Keratinocyte (primary cell): ENCODE measurements around the gene ANKFN1. TPM values are rescaled to one million over a fixed set of nuclear protein-coding genes. Genes with fewer than 3 reads are reported as not detected.

Experiments used
- DNase-seq: peaks from one replicate; pipeline ENCODE4 v3.0.0-alpha.2; 2011; ENCODE audit warnings: low read depth, missing footprints, low spot score
- FAIRE-seq: peaks from 2 replicates; lab custom pipeline; 2011; peaks lifted over from hg19 to GRCh38; lab: Jason Lieb, UNC
- H2AFZ ChIP-seq: 2 replicates; pipeline ENCODE4 v1.6.0; 2012; ENCODE audit warnings: low read length, control low read depth, inconsistent platforms; ENCODE audit not compliant: control insufficient read depth
- H3K27ac ChIP-seq: 2 replicates; pipeline ENCODE4 v1.5.1; 2011; ENCODE audit warnings: low read length; ENCODE audit not compliant: control insufficient read depth, insufficient read depth
- H3K27me3 ChIP-seq: 3 replicates; pipeline ENCODE4 v1.6.0; 2011; ENCODE audit warnings: low read length; ENCODE audit not compliant: control insufficient read depth, insufficient read depth; ENCODE audit errors: extremely low read depth
- H3K36me3 ChIP-seq, 2 experiments: 2 replicates in 1 of 2; 3 replicates in 1 of 2; pipeline ENCODE4 v1.5.1; 2011; ENCODE audit warnings: low read length in 2 of 2, mild to moderate bottlenecking in 1 of 2; ENCODE audit not compliant: control insufficient read depth in 2 of 2, insufficient read depth in 2 of 2; ENCODE audit errors: extremely low read depth in 1 of 2
- H3K4me1 ChIP-seq: 3 replicates; pipeline ENCODE4 v1.5.1; 2011; ENCODE audit warnings: low read length; ENCODE audit not compliant: control insufficient read depth, insufficient read depth; ENCODE audit errors: extremely low read depth
- H3K4me2 ChIP-seq: 3 replicates; pipeline ENCODE4 v1.6.0; 2011; ENCODE audit warnings: low read depth, low read length; ENCODE audit not compliant: control insufficient read depth, insufficient read depth; ENCODE audit errors: extremely low read depth
- H3K4me3 ChIP-seq, 3 experiments: fragments of 200-600 bp in 1 of 3; sonication (generic) in 1 of 3; 2 replicates in 2 of 3; 3 replicates in 1 of 3; pipeline ENCODE4 v1.5.1; 2011 to 2016; ENCODE audit warnings: low read length in 3 of 3, mild to moderate bottlenecking in 3 of 3, control low read depth in 2 of 3, inconsistent platforms in 1 of 3, low read depth in 1 of 3, mixed read lengths in 1 of 3, mixed run types in 1 of 3, moderate library complexity in 1 of 3; ENCODE audit not compliant: control insufficient read depth in 2 of 3, insufficient read depth in 2 of 3; ENCODE audit errors: extremely low read depth in 1 of 3
- H3K79me2 ChIP-seq: 2 replicates; pipeline ENCODE4 v1.6.0; 2012; ENCODE audit warnings: low read length; ENCODE audit not compliant: control insufficient read depth, insufficient read depth
- H3K9ac ChIP-seq: 3 replicates; pipeline ENCODE4 v1.6.0; 2011; ENCODE audit warnings: low read length; ENCODE audit not compliant: control insufficient read depth, insufficient read depth; ENCODE audit errors: extremely low read depth
- H3K9me1 ChIP-seq: 3 replicates; pipeline ENCODE4 v1.6.0; 2011; ENCODE audit warnings: low read length; ENCODE audit not compliant: control insufficient read depth, insufficient read depth; ENCODE audit errors: extremely low read depth
- H3K9me3 ChIP-seq: 2 replicates; pipeline ENCODE4 v1.5.1; 2012; ENCODE audit warnings: low read depth, low read length; ENCODE audit not compliant: control insufficient read depth
- H4K20me1 ChIP-seq: 3 replicates; pipeline ENCODE4 v1.6.0; 2011; ENCODE audit warnings: low read length; ENCODE audit not compliant: control insufficient read depth, insufficient read depth; ENCODE audit errors: extremely low read depth
- EZH2 ChIP-seq: IDR thresholded peaks from one replicate; pipeline ENCODE4 v1.6.1; 2012; ENCODE audit warnings: inconsistent platforms, mild to moderate bottlenecking, low read length, moderate library complexity
- dilution Hi-C: fragments of 300-500 bp; cut with MboI; formaldehyde crosslinking; loops from one replicate; pipeline ENCODE4 v1.7.0; 2020; ENCODE audit warnings: low sequenced_read_pairs; ENCODE audit not compliant: extremely low pct_ligation_motif_present
- polyA minus RNA-seq, 3 experiments: library from RNA; depleted of rRNA, polyadenylated mRNA; stranded (reverse); fragments of >200 nt; gene quantifications; 1 replicate in 1 of 3; 2 replicates in 1 of 3; 3 replicates in 1 of 3; pipeline ENCODE4 v1.2.3, GENCODE V29; 2011
- polyA plus RNA-seq, 5 experiments: library from polyadenylated mRNA; depleted of rRNA in 3 of 5; stranded (reverse) in 3 of 5; stranded (forward) in 1 of 5; unstranded in 1 of 5; fragments of >200 nt; gene quantifications; 1 replicate in 1 of 5; 2 replicates in 3 of 5; 3 replicates in 1 of 5; pipeline versions ENCODE4 v1.2.1 to v1.2.3, GENCODE V29; 2011 to 2012; ENCODE audit warnings: missing spikeins in 2 of 5, low read depth in 1 of 5, low replicate concordance in 1 of 5
- TF ChIP-seq, protein P1 (sequence below), 3 experiments: IDR thresholded peaks in 1 of 3; conservative IDR thresholded peaks in 1 of 3; optimal IDR thresholded peaks in 1 of 3; 2 replicates in 2 of 3; 3 replicates in 1 of 3; pipeline versions ENCODE3 to v1.5.1; 2011; ENCODE audit warnings: low read length in 3 of 3, mild to moderate bottlenecking in 3 of 3, moderate library complexity in 2 of 3, control low read depth in 1 of 3, inconsistent platforms in 1 of 3; ENCODE audit not compliant: insufficient read depth in 2 of 3; ENCODE audit errors: extremely low read depth in 1 of 3

Gene ANKFN1
- polyA plus RNA-seq (0.06 to 0.12 TPM (median 0.08 TPM) in 3 replicates), polyA minus RNA-seq (0.20 TPM in 1 of 3 replicates, not detected in the others)
- 0.29 TPM for polyA plus RNA-seq (2011; ENCODE audit: low read depth)
- polyA plus RNA-seq (2011; cell fraction: cytosol; rRNA removed): 0.09 and 0.24 TPM in 2 replicates
- polyA plus RNA-seq (2011; cell fraction: nucleus; rRNA removed): 0.08 and 0.36 TPM in 2 replicates
- polyA plus RNA-seq (2012; ENCODE audit: low replicate concordance): 0.09 and 0.79 TPM in 2 replicates
- not detected for polyA minus RNA-seq (2011; cell fraction: cytosol; rRNA and poly(A)+ RNA removed)
- 0.11 TPM in 1 of 2 replicates, not detected in the other for polyA minus RNA-seq (2011; cell fraction: nucleus; rRNA and poly(A)+ RNA removed)

GRCh38 chr17:56152874-56153602 is at the start of gene ANKFN1:
Gene ANKFN1 (plus strand): TSS chr17:56153475. CDS start chr17:56212668, 59,193 bp downstream.
- no peak for FAIRE-seq
- no peak within 1 kb of the TSS for H3K4me2 ChIP-seq

GRCh38 chr17:56108811-56109284 is 44.4 kb upstream of the ANKFN1 start:
- Histone ChIP-seq H3K79me2 (no peaks in the 10 kb centered on the region), H2AFZ (no peak overlapping the region), H3K9ac (no peak overlapping the region), H3K27ac (no peak overlapping the region), H3K9me3 (no peaks in the 10 kb centered on the region), H3K36me3 (no peaks in the 10 kb centered on the region), H3K9me1 (no peaks in the 10 kb centered on the region), H4K20me1 (no peaks in the 10 kb centered on the region), H3K4me2 (no peak overlapping the region), H3K27me3 (no peaks in the 10 kb centered on the region), H3K4me3 (no peak overlapping the region), H3K4me1 (no peaks in the 10 kb centered on the region)
- DNase-seq (no peak), FAIRE-seq (no peak)
- no peak for TF ChIP-seq EZH2
- TF ChIP-seq, protein P1, sequence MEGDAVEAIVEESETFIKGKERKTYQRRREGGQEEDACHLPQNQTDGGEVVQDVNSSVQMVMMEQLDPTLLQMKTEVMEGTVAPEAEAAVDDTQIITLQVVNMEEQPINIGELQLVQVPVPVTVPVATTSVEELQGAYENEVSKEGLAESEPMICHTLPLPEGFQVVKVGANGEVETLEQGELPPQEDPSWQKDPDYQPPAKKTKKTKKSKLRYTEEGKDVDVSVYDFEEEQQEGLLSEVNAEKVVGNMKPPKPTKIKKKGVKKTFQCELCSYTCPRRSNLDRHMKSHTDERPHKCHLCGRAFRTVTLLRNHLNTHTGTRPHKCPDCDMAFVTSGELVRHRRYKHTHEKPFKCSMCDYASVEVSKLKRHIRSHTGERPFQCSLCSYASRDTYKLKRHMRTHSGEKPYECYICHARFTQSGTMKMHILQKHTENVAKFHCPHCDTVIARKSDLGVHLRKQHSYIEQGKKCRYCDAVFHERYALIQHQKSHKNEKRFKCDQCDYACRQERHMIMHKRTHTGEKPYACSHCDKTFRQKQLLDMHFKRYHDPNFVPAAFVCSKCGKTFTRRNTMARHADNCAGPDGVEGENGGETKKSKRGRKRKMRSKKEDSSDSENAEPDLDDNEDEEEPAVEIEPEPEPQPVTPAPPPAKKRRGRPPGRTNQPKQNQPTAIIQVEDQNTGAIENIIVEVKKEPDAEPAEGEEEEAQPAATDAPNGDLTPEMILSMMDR (optimal IDR thresholded peaks at IDR 0.05 in 1 of 3, IDR thresholded peaks at IDR 0.05 in 1 of 3, conservative IDR thresholded peaks at IDR 0.05 in 1 of 3; ENCODE audit: extremely low read depth in 1 of 3, insufficient read depth in 2 of 3, low read length in 3 of 3): no peak
- dilution Hi-C loops: no loop called here

More at GRCh38 chr17:56152874-56153602, at the start of gene ANKFN1:
- TF ChIP-seq, protein P1 (optimal IDR thresholded peaks at IDR 0.05 in 1 of 3, IDR thresholded peaks at IDR 0.05 in 1 of 3, conservative IDR thresholded peaks at IDR 0.05 in 1 of 3; ENCODE audit: extremely low read depth in 1 of 3, insufficient read depth in 2 of 3, low read length in 3 of 3): no peak
- no peak for TF ChIP-seq EZH2
- Histone ChIP-seq H3K9me1 (no peaks in the 10 kb centered on the region), H2AFZ (no peak within 1 kb of the TSS), H3K9me3 (no peaks in the 10 kb centered on the region), H3K79me2 (no peaks in the 10 kb centered on the region), H3K4me3 (no peak within 1 kb of the TSS), H3K4me1 (no peaks in the 10 kb centered on the region), H3K27ac (no peak within 1 kb of the TSS), H3K27me3 (no peaks in the 10 kb centered on the region), H3K9ac (no peak within 1 kb of the TSS), H4K20me1 (no peaks in the 10 kb centered on the region), H3K36me3 (no peaks in the 10 kb centered on the region)
- DNase-seq: no peak
- dilution Hi-C loops: no loop called here
